Right cardiac atrium (tissue), 5 donors: ENCODE results near the gene WNT2B. TPM values are rescaled to one million over a fixed set of nuclear protein-coding genes. Genes with fewer than 3 reads are reported as not detected.

Source experiments
- ATAC-seq, 2 donors: fragments of 200-7000 bp; cut with Tn5 transposase; one replicate each; pipeline versions ENCODE4 v1.8.0 to v1.9.1; 2020; ENCODE audit warnings: moderate library complexity in 2 of 2, mild to moderate bottlenecking in 1 of 2
- DNase-seq, 3 donors: peaks; one replicate each; pipeline ENCODE4 v3.0.0-alpha.2; 2020
- H3K27ac ChIP-seq: one replicate; pipeline ENCODE4 v1.5.1; 2013; ENCODE audit warnings: mild to moderate bottlenecking, low read length, control low read depth, moderate library complexity
- H3K27me3 ChIP-seq: one replicate; pipeline ENCODE4 v1.6.1; 2013; ENCODE audit not compliant: control insufficient read depth, insufficient read depth
- H3K4me1 ChIP-seq: one replicate; pipeline ENCODE4 v1.6.1; 2013; ENCODE audit warnings: low read length; ENCODE audit not compliant: control insufficient read depth, insufficient read depth
- H3K4me3 ChIP-seq: one replicate; pipeline ENCODE4 v1.5.1; 2013; ENCODE audit warnings: low read length, control low read depth
- H3K9me3 ChIP-seq: one replicate; pipeline ENCODE4 v1.6.1; 2013; ENCODE audit warnings: low read length; ENCODE audit not compliant: control insufficient read depth
- WGBS: extraction: QIAGEN DNeasy Blood & Tissue Kit; methylation state at CpG from one replicate; pipeline ENCODE4 v1.1.7; 2013; 5-methylcytosine and 5-hydroxymethylcytosine counted together
- intact Hi-C, 4 donors: fragments of 100-400 bp; cut with DNase I; formaldehyde crosslinking; loops; one replicate each; pipeline versions ENCODE4 v1.11.0 to v1.14.0; 2022 to 2023
- polyA plus RNA-seq: library from polyadenylated mRNA; stranded (reverse); fragments of 200-250 nt; gene quantifications from one replicate; pipeline ENCODE4 v1.2.3, GENCODE V29; 2013
- total RNA-seq, 4 donors: library from RNA; stranded (reverse); fragmentation: NEBNext Ultra II Directional; extraction: Animal tissue kit (Norgen Biotek cat#: 25700); gene quantifications; one replicate each; pipeline ENCODE4 v1.2.1, GENCODE V29; 2021
- donor health status: healthy with polysubstance abuse.
- donor health status: DM: no; HTN: yes; CAD: no.
- donor health status: DM: no; HTN: no; CAD: no.
- donor health status: DM: no; HTN: yes; CAD: no; lungs with severe emphysema.
- donor health status: DM: yes; HTN: yes; CAD: no.

WNT2B gene
- total and polyA plus RNA-seq, 5 donors, result 3.5 to 14.1 (median 11.1) TPM

- 57% methylated on average over 9 of the region's 9 CpGs for WGBS
- no peaks in the 10 kb centered on the region for H3K27me3 ChIP-seq
- no peaks in the 10 kb centered on the region for H3K9me3 ChIP-seq
- H3K4me1 ChIP-seq, result no peaks in the 10 kb centered on the region
- no peak overlapping the region for H3K27ac ChIP-seq
- H3K4me3 ChIP-seq, result no peak overlapping the region
- intact Hi-C loops, result no loop called here
- ATAC-seq (peak; percentile 70 to 81), DNase-seq (peak; percentile 50 to 79 (median 68))
Measured at GRCh38 chr1:112513112-112513870, 4.5 kb downstream of the WNT2B start.

GRCh38 chr1:112514901-112515300 is 6.1 kb downstream of the WNT2B start:
- Histone ChIP-seq H3K27me3 (no peaks in the 10 kb centered on the region), H3K4me1 (no peaks in the 10 kb centered on the region), H3K27ac (no peak overlapping the region), H3K9me3 (no peaks in the 10 kb centered on the region), H3K4me3 (no peak overlapping the region)
- intact Hi-C loops, result no loop called here
- ATAC-seq (no peak), DNase-seq (no peak)
- WGBS, result 95% methylated on average over 12 of the region's 12 CpGs

DNA sequence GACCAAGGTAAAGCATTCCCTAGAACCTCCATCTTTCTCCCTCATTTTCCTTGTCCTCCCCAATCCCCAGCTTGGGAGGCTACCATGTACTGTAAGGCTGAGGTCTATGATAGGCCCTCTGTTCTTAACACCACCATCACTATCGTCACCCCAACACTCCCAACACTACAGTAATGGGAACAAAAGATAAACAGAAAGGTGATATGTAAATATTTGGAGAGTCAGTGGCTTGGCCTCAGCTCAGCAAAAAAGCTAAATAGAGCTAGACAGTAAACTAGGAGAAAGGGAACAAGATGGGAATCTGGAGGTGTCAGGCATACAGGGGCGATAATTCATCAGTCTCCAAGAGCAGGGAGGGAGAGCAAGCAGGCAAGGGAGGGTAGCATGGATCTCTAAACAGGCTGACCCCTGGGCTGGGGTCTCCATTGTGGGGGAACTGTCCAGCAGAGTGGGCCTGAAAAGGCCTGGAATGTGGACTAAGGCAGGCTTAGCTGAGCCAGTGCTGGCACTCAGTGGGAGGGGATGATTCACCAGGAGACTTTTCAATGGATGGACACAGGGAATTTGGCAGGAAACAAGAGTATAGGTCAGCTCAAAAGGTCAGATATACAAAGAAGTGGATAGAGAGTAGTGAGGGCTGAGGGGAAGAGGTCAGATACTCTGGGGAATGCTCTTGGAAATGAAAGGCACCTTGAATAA is 6.7 kb downstream of the WNT2B start:
- H3K27ac ChIP-seq, result no peak overlapping the region
- ATAC-seq, result peak in 1 of 2 donors; percentile 34
- WGBS, result 82% methylated on average over 2 of the region's 2 CpGs

GRCh38 chr1:112516141-112516540 is 7.4 kb downstream of the WNT2B start:
- 95% methylated on average over 14 of the region's 14 CpGs for WGBS
- Histone ChIP-seq H3K4me3 (no peak overlapping the region), H3K27me3 (no peaks in the 10 kb centered on the region), H3K27ac (no peak overlapping the region), H3K4me1 (peaks cover 2% of the 10 kb centered on the region), H3K9me3 (no peaks in the 10 kb centered on the region)
- ATAC-seq (no peak), DNase-seq (no peak)
- intact Hi-C loops, result no loop called here

More for the DNA sequence above, 6.7 kb downstream of the WNT2B start:
- intact Hi-C loops, result no loop called here
- Histone ChIP-seq H3K4me3 (no peak overlapping the region), H3K4me1 (peaks cover 2% of the 10 kb centered on the region), H3K9me3 (no peaks in the 10 kb centered on the region), H3K27me3 (no peaks in the 10 kb centered on the region)
- no peak for DNase-seq

- Histone ChIP-seq H3K27ac (no peak overlapping the region), H3K4me3 (no peak overlapping the region), H3K4me1 (peaks cover 2% of the 10 kb centered on the region), H3K27me3 (no peaks in the 10 kb centered on the region), H3K9me3 (no peaks in the 10 kb centered on the region)
- WGBS, result 97% methylated on average over 9 of the region's 9 CpGs
- intact Hi-C loops, result no loop called here
- ATAC-seq, result no peak
- no peak for DNase-seq
Measured at GRCh38 chr1:112517231-112517630, 8.5 kb downstream of the WNT2B start.

- WGBS, result 72% methylated on average over 2 of the region's 2 CpGs
Measured at GRCh38 chr1:112517646-112518045, 8.9 kb downstream of the WNT2B start.

GRCh38 chr1:112518186-112518585 is 9.4 kb downstream of the WNT2B start:
- Histone ChIP-seq H3K4me1 (peaks cover 2% of the 10 kb centered on the region), H3K4me3 (no peak overlapping the region), H3K27me3 (no peaks in the 10 kb centered on the region), H3K9me3 (no peaks in the 10 kb centered on the region), H3K27ac (peak overlapping the region; percentile 25)
- DNase-seq (no peak), ATAC-seq (peak; percentile 12 to 27)
- intact Hi-C loops, result no loop called here
- WGBS, result 36% methylated on average over 2 of the region's 2 CpGs

More at GRCh38 chr1:112517646-112518045, 8.9 kb downstream of the WNT2B start:
- DNase-seq, result no peak
- H3K27ac ChIP-seq, result peak overlapping the region; percentile 25
- intact Hi-C loops, result no loop called here
- no peak overlapping the region for H3K4me3 ChIP-seq
- peaks cover 2% of the 10 kb centered on the region for H3K4me1 ChIP-seq
- H3K9me3 ChIP-seq, result no peaks in the 10 kb centered on the region
- H3K27me3 ChIP-seq, result no peaks in the 10 kb centered on the region
- no peak for ATAC-seq

DNA sequence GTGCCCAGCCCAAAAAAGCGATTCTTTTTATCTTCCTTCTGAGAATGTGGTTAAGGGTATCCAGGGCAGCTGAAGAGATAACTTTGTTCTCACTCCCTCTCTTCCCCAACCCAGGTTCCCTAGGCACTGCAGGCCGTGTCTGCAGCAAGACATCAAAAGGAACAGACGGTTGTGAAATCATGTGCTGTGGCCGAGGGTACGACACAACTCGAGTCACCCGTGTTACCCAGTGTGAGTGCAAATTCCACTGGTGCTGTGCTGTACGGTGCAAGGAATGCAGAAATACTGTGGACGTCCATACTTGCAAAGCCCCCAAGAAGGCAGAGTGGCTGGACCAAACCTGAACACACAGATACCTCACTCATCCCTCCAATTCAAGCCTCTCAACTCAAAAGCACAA is 11.4 kb downstream of the WNT2B start:
- Histone ChIP-seq H3K9me3 (no peaks in the 10 kb centered on the region), H3K4me1 (peaks cover 5% of the 10 kb centered on the region), H3K27me3 (no peaks in the 10 kb centered on the region), H3K4me3 (no peak overlapping the region), H3K27ac (no peak overlapping the region)
- ATAC-seq, result no peak
- 71% methylated on average over 9 of the region's 9 CpGs for WGBS
- no peak for DNase-seq
- intact Hi-C loops, result no loop called here

DNA sequence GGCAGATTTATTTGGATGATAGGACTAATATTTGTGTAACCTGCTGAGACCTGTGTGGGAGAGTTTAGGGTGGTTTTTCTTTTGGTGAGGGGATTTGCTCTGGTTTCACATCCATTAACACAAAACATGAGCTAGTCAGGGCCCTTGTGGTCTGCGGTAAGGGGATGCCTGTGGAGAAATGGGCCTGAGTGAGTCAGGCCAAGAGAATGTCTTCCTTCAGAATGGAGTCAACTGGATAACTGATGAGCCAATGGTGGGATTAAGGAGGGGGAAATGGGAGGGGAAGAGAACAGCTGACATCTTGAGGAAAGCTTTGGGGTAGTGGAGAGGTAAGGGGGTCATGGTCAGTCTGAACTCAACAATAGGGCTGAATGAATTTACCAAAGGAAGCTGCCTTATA is 13.9 kb downstream of the WNT2B start:
- Histone ChIP-seq H3K4me1 (peaks cover 5% of the 10 kb centered on the region), H3K27ac (no peak overlapping the region), H3K4me3 (no peak overlapping the region), H3K27me3 (no peaks in the 10 kb centered on the region), H3K9me3 (no peaks in the 10 kb centered on the region)
- DNase-seq, result no peak
- 81% methylated on average over 1 of the region's 1 CpG for WGBS
- no peak for ATAC-seq
- intact Hi-C loops, result no loop called here

GRCh38 chr1:112524251-112524650 is 15.5 kb downstream of the WNT2B start:
- ATAC-seq (peak; percentile 20 to 70), DNase-seq (peak in 2 of 3 donors; percentile 58 to 63)
- H3K9me3 ChIP-seq, result no peaks in the 10 kb centered on the region
- H3K4me3 ChIP-seq, result no peak overlapping the region
- intact Hi-C loops, result no loop called here
- H3K27me3 ChIP-seq, result no peaks in the 10 kb centered on the region
- peaks cover 5% of the 10 kb centered on the region for H3K4me1 ChIP-seq
- H3K27ac ChIP-seq, result no peak overlapping the region
- 43% methylated on average over 8 of the region's 8 CpGs for WGBS

- intact Hi-C loops, result no loop called here
- WGBS, result 83% methylated on average over 1 of the region's 1 CpG
Measured at GRCh38 chr1:112524986-112525385, 16.2 kb downstream of the WNT2B start.

More at GRCh38 chr1:112524986-112525385, 16.2 kb downstream of the WNT2B start:
- Histone ChIP-seq H3K4me1 (peaks cover 5% of the 10 kb centered on the region), H3K27ac (peak overlapping the region; percentile 34), H3K27me3 (no peaks in the 10 kb centered on the region), H3K9me3 (no peaks in the 10 kb centered on the region), H3K4me3 (no peak overlapping the region)
- DNase-seq (no peak), ATAC-seq (no peak)
